HG03378 (cell line): ENCODE data around the gene C4orf36.

Experiments used
- ATAC-seq: cut with Tn5 transposase; IDR thresholded peaks from one replicate; pipeline ENCODE4 v1.9.1; 2021; ENCODE audit warnings: mild to moderate bottlenecking, moderate library complexity; ENCODE audit not compliant: unreplicated experiment

The C4orf36 gene

GRCh38 chr4:86857341-86858052 lies 34.7 kb downstream of the C4orf36 start:
- ATAC-seq, result no peak

- ATAC-seq, result no peak
Measured at GRCh38 chr4:86856896-86857295, 35.3 kb downstream of the C4orf36 start.

- no peak for ATAC-seq
Measured at GRCh38 chr4:86855572-86855971, 36.6 kb downstream of the C4orf36 start.

GRCh38 chr4:86853209-86853608 lies 39.0 kb downstream of the C4orf36 start:
- no peak for ATAC-seq

- ATAC-seq, result no peak
Measured at GRCh38 chr4:86848732-86849619, 43.2 kb downstream of the C4orf36 start, which contains the start of gene SLC10A6. Gene SLC10A6 (minus strand): TSS chr4:86849384. CDS start chr4:86849115, 269 bp downstream.

GRCh38 chr4:86848136-86848535 lies 44.1 kb downstream of the C4orf36 start:
- no peak for ATAC-seq

GRCh38 chr4:86847571-86847970 lies 44.7 kb downstream of the C4orf36 start:
- no peak for ATAC-seq

GRCh38 chr4:86846921-86847320 lies 45.3 kb downstream of the C4orf36 start:
- no peak for ATAC-seq

- no peak for ATAC-seq
Measured at GRCh38 chr4:86845593-86845992, 46.6 kb downstream of the C4orf36 start.

- ATAC-seq, result no peak
Measured at GRCh38 chr4:86841309-86841708, 50.9 kb downstream of the C4orf36 start.

GRCh38 chr4:86840858-86841257 lies 51.4 kb downstream of the C4orf36 start:
- ATAC-seq, result no peak

GRCh38 chr4:86837691-86838503 lies 54.3 kb downstream of the C4orf36 start:
- ATAC-seq, result no peak

GRCh38 chr4:86835677-86836076 lies 56.5 kb downstream of the C4orf36 start:
- no peak for ATAC-seq

- ATAC-seq, result no peak
Measured at GRCh38 chr4:86834901-86835300, 57.3 kb downstream of the C4orf36 start.

GRCh38 chr4:86833615-86834014 lies 58.6 kb downstream of the C4orf36 start:
- no peak for ATAC-seq

- no peak for ATAC-seq
Measured at GRCh38 chr4:86831262-86832130, 60.7 kb downstream of the C4orf36 start.
